NCI-H345 treated with DMSO at 0.1 percent for 48 hours (cell line): Measurements from ENCODE around the gene OR9A2.

Experiments
- DNase-seq: peaks from one replicate; lab custom pipeline; 2025; ENCODE audit not compliant: unreplicated experiment; lab: John Stamatoyannopoulos, UW

OR9A2 gene

GRCh38 chr7:143023047-143023446, 3.9 kb downstream of the OR9A2 start:
- no peak for DNase-seq

- DNase-seq = no peak
Observed at GRCh38 chr7:143018931-143019330, 8.0 kb downstream of the OR9A2 start.

GRCh38 chr7:143016996-143017395, 9.9 kb downstream of the OR9A2 start:
- DNase-seq = no peak

GRCh38 chr7:143015926-143016490, 10.9 kb downstream of the OR9A2 start:
- DNase-seq = no peak

GRCh38 chr7:143015084-143015483, 11.8 kb downstream of the OR9A2 start:
- DNase-seq = no peak

- no peak for DNase-seq
Observed at GRCh38 chr7:143013893-143014292, 13.0 kb downstream of the OR9A2 start.

GRCh38 chr7:143013473-143013872, 13.5 kb downstream of the OR9A2 start:
- DNase-seq = no peak

- DNase-seq = no peak
Observed at GRCh38 chr7:143012409-143012808, 14.5 kb downstream of the OR9A2 start.

GRCh38 chr7:143012001-143012400, 14.9 kb downstream of the OR9A2 start:
- no peak for DNase-seq

GRCh38 chr7:143008007-143008901, 18.7 kb downstream of the OR9A2 start:
- peak; percentile 46 for DNase-seq

GRCh38 chr7:143005632-143006260, 21.2 kb downstream of the OR9A2 start:
- no peak for DNase-seq

GRCh38 chr7:143003393-143004051, 23.4 kb downstream of the OR9A2 start:
- DNase-seq = peak; percentile 25

GRCh38 chr7:143002898-143003297, 24.0 kb downstream of the OR9A2 start:
- DNase-seq = peak; percentile 9

GRCh38 chr7:143002106-143002505, 24.8 kb downstream of the OR9A2 start:
- no peak for DNase-seq

GRCh38 chr7:143000648-143001047, 26.3 kb downstream of the OR9A2 start:
- DNase-seq = no peak

- no peak for DNase-seq
Observed at GRCh38 chr7:142999793-143000192, 27.1 kb downstream of the OR9A2 start.

GRCh38 chr7:142998966-142999365, 28.0 kb downstream of the OR9A2 start:
- no peak for DNase-seq

- no peak for DNase-seq
Observed at GRCh38 chr7:142997456-142997989, 29.4 kb downstream of the OR9A2 start.

- DNase-seq = no peak
Observed at GRCh38 chr7:142992427-142992826, 34.5 kb downstream of the OR9A2 start.

GRCh38 chr7:142984297-142984696, 42.6 kb downstream of the OR9A2 start:
- no peak for DNase-seq

GRCh38 chr7:142983825-142984224, 43.1 kb downstream of the OR9A2 start:
- no peak for DNase-seq
